Ishikawa (cell line): ENCODE results near the gene RASA1.

ENCODE experiments used
- EP300 ChIP-seq: IDR thresholded peaks from 2 replicates; pipeline ENCODE4 v1.6.1; 2012; ENCODE audit warnings: borderline replicate concordance
- RAD21 ChIP-seq: IDR thresholded peaks from 2 replicates; pipeline ENCODE4 v1.6.1; 2012; ENCODE audit warnings: low read depth
- TAF1 ChIP-seq: IDR thresholded peaks from 2 replicates; pipeline ENCODE4 v1.6.1; 2012; ENCODE audit warnings: low read depth, mild to moderate bottlenecking

DNA sequence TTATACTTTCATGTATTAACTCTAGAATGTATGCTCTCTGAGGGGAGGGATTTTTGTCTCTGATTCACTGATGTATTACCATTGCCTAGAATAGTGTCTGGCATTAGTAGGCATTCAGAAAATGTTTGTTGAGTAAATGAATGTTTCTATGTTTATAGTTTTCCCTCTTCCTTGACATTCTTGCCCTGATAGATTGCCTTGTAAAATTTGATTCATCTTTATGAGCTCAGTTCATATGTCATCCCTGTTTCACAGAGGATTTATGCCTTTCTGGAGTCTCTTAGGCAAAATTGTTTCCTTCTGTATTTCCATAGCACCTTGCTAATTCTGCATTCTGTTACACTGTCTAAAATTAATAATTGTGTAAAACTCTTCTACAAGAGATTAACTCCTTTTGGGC is 72.3 kb downstream of the RASA1 start:
- TF ChIP-seq EP300, result no peak
- TF ChIP-seq TAF1, result no peak
- no peak for TF ChIP-seq RAD21
